Measurements from ENCODE around the gene CYP27C1.

DNA sequence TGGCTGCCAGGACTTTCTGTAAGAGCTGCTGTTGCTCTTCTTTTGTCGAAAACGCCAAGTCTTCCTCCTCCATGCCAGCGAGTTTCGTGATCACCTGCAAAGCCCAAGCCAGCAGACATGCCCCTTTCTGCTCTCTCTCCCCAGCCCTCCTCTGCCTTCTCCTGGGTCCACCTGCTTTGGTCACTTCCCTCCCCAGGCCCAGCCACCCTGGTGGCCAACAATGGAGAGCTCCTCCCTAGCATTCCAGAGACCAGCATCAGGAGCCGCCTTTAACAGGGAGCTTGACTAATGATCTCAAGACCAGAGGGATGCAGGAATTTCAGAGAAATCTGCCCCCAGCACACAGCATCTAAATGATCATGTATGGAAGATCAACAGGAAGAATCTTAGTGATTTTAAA is 39.3 kb upstream of the CYP27C1 start:
- TF ChIP-seq, protein P1, sequence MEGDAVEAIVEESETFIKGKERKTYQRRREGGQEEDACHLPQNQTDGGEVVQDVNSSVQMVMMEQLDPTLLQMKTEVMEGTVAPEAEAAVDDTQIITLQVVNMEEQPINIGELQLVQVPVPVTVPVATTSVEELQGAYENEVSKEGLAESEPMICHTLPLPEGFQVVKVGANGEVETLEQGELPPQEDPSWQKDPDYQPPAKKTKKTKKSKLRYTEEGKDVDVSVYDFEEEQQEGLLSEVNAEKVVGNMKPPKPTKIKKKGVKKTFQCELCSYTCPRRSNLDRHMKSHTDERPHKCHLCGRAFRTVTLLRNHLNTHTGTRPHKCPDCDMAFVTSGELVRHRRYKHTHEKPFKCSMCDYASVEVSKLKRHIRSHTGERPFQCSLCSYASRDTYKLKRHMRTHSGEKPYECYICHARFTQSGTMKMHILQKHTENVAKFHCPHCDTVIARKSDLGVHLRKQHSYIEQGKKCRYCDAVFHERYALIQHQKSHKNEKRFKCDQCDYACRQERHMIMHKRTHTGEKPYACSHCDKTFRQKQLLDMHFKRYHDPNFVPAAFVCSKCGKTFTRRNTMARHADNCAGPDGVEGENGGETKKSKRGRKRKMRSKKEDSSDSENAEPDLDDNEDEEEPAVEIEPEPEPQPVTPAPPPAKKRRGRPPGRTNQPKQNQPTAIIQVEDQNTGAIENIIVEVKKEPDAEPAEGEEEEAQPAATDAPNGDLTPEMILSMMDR (IDR thresholded peaks at IDR 0.05) = no peak
- TF ChIP-seq POLR2AphosphoS5 (IDR thresholded peaks at IDR 0.05) (no peak), EP300 (IDR thresholded peaks at IDR 0.05) (no peak), POLR2A (IDR thresholded peaks at IDR 0.05) (no peak)
